SK-N-SH (cell line): ENCODE results near the gene LCOR.

ENCODE experiments used
- CHD2 ChIP-seq: fragments of 150-350 bp; IDR thresholded peaks from 2 replicates; pipeline ENCODE4 v1.6.1; 2018; ENCODE audit warnings: low read length; ENCODE audit not compliant: partially characterized antibody
- EZH2phosphoT487 ChIP-seq: fragments of 200-600 bp; sonication (generic); IDR thresholded peaks from 2 replicates; pipeline ENCODE4 v1.6.1; 2017; ENCODE audit warnings: low read depth, mixed run types, mild to moderate bottlenecking, antibody characterized with exemption, moderate library complexity, borderline replicate concordance
- MEF2A ChIP-seq: IDR thresholded peaks from 2 replicates; pipeline ENCODE4 v1.4.0; 2012; ENCODE audit warnings: low read depth, borderline replicate concordance
- TF ChIP-seq, protein P1 (sequence below): fragments of 200-600 bp; sonication (generic); IDR thresholded peaks from 2 replicates; pipeline ENCODE4 v1.6.1; 2017; ENCODE audit warnings: antibody characterized with exemption, mild to moderate bottlenecking, moderate library complexity

DNA sequence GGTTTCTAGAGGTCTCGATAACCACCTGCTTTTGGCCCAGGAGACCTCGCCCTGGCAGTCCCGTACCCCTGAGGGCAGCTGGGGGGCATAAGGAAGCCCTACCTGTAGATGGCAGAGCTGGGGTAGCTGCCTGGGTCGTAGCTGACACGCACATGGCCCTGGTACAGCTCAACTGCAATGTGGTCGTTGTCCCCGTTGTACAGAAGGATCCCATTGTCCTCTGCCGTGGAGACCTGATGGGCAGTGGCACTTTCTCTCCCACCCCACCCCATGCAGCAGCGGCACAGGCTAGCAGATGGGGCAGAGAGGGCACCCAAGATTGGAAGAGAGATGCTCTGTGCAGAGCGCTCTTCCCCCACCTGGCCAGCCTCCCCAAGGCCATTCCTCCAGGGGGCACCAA is 172.5 kb downstream of the LCOR start:
- TF ChIP-seq EZH2phosphoT487 = no peak
- no peak for TF ChIP-seq CHD2
- TF ChIP-seq, protein P1, sequence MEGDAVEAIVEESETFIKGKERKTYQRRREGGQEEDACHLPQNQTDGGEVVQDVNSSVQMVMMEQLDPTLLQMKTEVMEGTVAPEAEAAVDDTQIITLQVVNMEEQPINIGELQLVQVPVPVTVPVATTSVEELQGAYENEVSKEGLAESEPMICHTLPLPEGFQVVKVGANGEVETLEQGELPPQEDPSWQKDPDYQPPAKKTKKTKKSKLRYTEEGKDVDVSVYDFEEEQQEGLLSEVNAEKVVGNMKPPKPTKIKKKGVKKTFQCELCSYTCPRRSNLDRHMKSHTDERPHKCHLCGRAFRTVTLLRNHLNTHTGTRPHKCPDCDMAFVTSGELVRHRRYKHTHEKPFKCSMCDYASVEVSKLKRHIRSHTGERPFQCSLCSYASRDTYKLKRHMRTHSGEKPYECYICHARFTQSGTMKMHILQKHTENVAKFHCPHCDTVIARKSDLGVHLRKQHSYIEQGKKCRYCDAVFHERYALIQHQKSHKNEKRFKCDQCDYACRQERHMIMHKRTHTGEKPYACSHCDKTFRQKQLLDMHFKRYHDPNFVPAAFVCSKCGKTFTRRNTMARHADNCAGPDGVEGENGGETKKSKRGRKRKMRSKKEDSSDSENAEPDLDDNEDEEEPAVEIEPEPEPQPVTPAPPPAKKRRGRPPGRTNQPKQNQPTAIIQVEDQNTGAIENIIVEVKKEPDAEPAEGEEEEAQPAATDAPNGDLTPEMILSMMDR = no peak
- TF ChIP-seq MEF2A = no peak
